GM21529 (cell line): ENCODE measurements around the gene CAMTA1.
"Not testable (repeated sequence)": the region's sequence is repeated elsewhere in the genome, so short reads cannot be mapped to it uniquely, and the experiment has no call there.

Experiments
- ATAC-seq: cut with Tn5 transposase; IDR thresholded peaks from one replicate; pipeline ENCODE4 v1.9.1; 2021; ENCODE audit not compliant: unreplicated experiment

The CAMTA1 gene

DNA sequence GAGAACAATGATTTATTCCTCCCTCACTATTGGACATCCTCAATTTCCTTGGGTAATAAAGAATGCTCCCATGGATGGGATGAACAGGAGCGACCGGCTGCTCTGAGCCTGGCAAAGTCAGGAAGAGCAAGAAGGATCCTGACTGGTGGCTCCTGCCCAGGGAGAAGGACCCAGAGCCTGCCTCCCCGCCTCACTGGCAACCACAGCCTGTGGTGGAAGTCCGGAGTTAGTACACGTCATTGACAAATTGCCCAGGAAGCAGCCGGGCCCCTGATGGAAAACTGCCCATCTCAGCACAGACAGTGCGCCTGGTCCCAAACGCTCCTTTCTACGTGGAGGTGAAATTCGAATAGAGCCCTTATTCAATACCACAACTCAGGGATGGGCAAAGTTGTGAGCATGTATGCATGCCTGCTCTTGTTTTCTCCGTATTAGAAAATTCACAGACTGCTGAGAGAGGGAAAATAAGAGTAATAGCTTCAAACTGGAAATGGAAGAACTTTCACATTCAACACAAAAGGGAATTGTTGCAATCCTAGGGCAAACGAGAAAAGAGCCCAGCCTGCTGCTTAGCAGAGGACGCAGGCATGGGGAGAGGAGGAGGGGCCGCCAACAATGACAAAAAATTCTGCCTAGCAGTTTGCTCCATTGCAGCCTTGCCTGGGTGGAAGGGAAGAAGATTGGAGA is 588.8 kb downstream of the CAMTA1 start:
- no peak for ATAC-seq

DNA sequence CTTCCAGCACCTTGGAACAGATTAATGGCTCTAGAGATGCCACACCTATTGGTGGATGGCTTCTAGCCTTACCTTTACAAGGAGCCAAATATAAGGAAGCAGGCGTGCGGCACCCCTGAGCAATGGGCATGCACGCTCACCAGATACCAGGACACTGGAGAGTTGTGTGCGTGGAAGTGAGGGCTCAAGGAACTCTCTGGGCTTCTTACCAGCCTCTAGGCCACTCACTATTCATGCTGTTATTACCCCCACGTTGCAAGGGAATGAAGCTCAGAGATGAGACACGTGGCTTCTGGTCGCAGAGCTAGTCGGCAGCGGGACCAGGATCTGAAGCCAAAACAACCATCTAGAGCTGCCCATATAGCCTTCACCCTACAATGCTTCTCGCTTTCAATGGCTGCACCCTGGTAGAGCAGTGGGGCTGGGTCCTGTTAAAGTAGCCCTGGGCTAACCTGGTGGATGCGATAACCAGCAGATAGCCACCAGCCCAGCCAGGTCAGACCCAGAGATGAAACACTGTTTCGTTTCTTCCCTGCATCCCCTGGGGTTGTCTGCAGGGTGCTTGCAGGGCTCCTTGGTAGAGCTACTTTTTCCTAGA is 589.4 kb downstream of the CAMTA1 start:
- no peak for ATAC-seq

DNA sequence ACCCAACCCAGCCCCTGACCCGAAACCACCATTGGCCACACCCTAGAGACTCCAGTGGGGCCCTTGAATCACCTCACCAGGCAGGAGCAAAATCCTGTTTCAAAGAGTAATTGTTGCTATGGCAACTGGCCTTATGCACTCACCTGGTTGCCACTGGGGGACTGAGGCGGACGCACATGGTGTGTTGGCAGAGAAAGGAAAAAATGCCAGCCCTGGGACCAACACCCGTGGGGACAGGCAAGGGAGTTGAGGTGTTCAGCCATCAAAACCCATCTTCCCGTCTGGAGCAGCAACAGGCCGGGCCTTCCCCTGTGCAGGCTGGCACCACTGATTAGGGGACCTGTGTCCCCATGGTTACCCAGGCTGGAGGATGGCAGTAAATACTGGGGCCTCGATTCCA is 590.1 kb downstream of the CAMTA1 start:
- no peak for ATAC-seq

DNA sequence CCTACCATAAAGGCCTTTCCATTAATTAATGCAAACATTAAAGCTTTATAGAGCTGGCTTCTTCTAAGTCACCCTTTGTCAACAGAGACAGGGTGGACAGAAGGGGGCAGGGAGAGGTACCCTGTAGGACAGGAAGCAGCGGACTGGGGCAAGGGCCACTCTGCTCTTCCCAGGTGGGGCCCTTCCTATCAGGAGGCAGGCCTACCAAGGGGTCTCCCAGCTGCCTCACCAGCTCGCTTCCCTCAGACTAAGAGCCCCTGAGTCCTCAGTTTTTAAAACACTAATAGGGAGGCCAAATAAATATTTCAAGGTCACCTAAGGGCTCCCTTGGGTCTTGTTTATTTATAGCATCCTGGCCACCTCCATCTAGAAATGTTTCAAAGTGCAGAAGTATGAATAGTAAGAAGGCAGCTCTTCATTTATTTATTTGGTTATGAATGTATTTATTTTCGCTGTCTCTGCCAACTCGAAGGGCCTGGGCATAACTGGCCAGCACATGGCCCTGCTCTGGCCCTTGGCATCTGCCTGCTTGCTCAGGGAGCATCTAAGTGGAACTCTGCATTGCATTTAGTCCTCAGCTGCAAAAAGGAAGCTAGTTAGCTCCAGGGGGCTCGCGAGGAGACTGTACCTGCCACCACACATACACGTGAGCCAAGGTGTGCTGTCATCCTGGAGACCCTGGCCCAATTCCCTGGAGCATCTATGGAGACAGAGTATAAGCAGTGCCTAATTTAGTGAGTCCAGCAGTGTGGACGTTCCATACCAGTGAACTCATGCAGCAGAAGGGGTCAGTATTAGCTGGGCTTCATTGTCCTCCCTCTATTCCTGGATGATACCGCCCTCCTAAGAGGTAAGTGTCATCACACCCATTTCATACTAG is 590.8 kb downstream of the CAMTA1 start:
- ATAC-seq = no peak

DNA sequence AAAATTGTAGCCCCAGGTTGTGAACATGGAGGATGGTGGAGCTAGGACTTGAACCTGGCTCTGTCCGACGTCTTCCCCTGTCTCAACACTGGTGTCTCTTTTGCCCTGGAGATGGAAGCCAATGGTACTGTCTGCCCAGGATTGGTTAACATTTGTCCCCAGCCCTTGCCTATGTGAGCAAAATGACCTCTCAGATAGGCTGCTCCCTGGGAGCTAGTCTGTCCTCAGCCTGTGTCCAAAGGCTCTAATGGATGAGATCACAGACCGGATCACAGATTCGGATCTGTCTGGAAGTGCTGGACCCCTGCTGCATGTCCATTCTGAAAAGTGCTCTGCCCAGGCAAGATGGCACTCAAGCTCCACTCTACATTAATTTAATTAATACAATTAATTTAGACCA is 591.4 kb downstream of the CAMTA1 start:
- no peak for ATAC-seq

DNA sequence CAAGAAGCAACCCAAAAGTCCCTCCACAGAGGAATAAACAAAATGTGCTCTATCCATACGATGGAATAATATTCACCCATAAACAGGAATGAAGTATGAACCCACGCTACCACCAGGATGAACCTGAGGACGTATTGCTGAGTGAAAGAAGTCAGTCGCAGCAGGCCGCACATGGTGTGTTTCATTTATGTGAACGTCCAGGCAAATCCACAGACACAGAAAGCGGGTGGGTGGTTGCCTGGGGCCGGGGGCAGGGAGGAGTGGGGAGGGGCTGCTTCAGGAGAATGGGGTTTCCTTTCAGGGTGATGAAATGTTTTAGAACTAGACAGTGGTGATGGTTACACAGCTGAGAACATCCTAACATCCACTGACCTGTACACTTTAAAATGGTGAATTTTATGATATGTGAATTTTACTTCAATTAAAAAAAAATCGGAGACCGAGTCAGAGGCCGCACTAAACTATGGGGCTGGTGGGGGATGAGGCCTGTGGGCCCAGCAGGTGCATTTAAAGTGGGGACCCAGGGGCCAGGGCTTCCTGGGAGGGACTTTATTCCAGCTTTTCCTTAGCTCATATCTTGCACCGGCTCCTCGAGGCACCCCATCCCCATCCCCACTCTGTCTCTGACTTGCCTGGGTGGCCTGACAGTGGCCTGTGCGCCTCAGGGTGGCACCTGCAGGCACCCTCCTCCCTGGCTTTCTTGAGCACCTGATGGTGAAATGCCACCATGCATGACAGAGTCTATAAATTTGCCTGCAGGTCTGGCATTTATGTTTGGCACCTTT is 593.3 kb downstream of the CAMTA1 start:
- ATAC-seq = no peak

DNA sequence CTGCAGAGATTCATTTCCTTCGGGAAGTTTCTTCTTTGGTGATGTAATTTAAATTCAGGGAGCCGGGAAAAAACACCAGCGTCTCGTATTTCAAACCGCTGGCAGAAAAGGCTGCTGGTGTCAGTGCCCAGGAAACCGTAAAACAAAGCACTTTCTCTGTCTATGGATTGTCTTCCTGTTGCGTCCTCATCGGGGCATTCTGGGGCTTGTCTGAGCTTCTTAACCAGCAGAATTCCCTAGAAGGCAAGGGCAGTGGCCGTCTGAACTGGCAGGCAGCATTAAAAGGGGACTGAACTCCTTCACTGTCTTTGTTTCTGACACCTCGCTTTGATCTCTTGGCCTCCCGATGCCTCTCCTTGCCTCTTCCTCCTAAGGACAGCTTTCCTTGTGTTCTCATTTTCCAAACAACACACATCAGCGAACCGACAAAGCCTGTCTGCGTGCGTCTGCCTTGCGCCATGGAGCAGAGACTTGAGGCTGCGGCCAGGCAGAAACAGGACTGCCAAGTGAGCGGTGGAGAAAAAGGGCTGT is 594.3 kb downstream of the CAMTA1 start:
- ATAC-seq = no peak

DNA sequence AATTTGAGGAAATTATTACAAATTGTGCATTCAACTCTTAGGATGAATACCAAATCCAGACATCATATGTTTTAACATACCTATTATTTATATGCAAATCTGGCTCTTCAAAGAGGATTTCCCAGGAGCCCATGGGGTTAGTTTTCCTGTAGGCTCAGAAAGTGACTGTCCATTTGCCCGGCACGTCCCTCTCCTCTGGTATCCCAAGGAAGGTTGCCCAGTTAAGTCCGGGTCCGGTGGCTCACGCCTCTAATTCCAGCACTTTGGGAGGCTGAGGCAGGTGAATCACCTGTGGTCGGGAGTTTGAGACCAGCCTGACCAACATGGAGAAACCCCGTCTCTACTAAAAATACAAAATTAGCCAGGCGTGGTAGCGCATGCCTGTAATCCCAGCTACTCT is 594.8 kb downstream of the CAMTA1 start:
- not testable (repeated sequence) for ATAC-seq

DNA sequence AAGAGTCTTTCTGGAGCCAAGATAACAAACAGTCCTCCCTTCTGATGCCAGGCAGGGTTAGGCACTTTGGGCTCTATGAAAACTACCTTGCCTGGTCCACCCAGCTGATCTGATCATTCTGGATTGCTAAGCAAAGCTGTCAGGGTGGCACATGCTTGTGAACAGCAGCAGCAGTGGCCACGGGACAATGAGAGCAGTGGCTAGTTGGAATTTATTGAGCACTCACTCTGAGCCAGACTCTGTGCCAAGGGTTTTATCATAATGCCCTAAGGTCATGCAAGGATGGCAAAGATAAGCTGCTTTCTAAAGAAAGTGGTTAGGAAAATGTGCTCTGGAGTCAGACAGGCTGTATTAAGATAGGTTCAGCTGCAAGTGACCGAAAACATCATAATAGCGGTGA is 595.5 kb downstream of the CAMTA1 start:
- no peak for ATAC-seq

DNA sequence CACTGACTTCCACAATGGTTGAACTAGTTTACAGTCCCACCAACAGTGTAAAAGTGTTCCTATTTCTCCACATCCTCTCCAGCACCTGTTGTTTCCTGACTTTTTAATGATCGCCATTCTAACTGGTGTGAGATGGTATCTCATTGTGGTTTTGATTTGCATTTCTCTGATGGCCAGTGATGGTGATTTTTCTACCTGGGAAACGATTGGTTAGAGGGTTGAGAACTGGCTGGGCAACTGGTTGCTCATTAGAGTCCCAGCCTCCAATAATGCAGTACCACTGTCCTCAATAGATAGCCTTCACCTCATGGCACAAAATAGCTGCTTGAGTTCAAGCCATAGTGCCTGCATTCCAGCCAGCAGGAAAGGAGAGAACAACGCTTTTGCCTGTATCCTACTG is 596.5 kb downstream of the CAMTA1 start:
- not testable (repeated sequence) for ATAC-seq

DNA sequence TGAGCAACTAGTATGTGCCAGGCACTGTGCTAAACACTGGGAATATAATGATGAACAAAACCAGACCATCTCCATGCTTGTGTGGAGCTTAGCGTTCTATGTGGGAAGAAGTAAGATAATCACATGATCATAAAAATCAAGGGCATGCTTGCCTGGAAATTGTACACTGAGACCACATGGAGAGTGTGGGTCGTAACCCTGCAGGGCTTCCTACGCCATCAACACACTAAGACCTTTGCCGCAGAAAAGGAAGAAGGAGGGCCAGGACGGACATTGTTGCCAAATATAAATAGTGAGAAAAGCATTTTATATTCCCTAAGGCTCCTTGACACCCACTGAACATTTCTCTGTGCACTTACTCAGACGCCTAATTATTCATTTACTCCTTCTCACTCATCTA is 597.7 kb downstream of the CAMTA1 start:
- ATAC-seq = no peak

DNA sequence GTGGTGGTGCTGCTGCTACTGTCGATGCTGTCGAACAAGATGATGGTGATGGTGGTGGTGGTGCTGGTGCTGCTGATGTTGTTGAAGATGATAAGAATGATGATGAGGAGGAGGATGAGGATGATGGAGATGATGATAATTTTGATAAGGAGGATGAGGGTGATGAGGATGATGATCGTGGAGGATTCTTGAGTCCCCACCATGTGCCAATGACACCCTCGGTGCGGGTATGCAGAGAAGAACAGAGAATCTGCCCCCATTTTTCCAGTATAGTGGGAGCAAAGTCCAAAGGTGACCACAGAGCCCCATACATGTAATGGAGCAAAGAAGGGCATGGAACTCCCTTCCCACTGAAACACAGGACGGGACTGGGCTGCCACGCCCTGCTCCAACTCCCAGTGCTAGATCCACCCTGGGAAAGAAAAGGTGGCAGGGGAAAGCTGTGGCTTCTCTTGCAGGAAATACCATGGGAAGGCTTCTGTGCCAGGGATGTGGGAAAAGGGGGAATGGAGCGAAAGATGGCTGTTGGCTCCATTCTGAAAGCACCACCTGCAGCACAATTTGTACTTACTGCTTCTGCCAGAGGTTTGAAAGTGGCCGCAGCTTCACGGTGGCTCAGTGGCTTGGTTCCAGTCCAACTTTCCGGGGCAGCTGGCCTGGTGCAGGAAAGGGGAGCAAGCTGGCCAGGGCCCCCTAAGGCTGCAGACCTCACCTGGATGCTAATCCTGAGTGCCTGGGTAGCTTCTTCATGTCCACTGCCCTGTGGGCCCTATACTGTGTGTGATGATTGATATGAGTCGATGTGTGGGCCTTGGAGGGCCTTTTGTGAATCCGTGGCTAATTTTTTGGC is 598.6 kb downstream of the CAMTA1 start:
- ATAC-seq = no peak

DNA sequence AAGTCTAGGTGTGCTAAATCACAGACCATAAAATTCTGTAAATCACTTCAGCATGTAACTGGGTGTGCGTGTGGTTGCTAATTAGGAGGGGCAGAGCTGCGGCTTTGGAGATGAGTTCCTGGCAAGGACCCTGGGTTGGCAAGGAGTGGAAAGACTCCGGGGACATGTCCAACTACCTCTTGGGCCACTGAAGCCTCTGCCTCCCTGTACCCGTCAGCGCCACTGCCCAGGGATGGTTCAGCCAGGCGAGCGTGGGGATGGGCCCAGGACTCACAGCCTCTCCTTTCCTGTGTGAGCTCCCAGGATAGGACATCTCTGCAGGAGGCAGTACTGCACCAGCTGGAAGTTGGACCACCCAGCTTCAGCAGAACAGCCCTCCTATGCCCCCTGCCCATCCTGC is 599.4 kb downstream of the CAMTA1 start:
- ATAC-seq = no peak

DNA sequence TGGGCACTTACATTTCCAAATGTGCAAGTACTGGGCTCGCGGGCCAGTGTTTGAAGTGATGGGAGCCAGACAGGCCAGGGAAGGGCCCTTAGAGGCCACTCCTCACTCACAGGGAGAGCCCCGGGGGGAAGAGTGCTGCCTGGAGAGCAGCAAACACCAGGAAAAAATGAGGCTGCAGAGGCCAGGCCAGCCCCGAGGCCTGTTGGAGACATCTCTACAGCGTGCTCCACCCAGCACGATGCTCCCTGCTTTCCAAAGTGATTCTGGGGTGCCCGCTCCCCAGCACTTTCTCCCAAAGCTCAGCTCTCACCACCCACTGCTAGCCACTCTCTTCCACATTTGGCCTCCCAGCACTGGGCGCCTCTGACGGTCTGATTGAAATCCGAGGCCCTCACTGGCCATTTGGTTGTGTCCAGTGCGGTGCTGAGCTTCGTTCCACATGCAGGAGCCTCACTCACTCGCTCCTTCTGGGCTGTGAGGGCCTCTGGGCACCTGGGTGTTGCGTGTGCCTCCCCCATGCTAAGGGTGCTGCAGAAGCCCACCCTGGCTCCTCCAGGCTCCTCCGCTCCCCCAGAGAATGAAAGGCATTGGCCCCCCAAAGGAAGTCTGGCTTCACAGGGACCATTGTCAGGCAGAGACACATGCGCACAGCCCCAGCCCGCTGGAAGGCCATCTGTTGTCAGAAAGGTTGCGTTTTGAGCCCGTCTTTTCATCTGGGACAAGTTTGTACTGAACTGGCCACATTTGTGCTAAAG is 600.4 kb downstream of the CAMTA1 start:
- ATAC-seq = no peak

DNA sequence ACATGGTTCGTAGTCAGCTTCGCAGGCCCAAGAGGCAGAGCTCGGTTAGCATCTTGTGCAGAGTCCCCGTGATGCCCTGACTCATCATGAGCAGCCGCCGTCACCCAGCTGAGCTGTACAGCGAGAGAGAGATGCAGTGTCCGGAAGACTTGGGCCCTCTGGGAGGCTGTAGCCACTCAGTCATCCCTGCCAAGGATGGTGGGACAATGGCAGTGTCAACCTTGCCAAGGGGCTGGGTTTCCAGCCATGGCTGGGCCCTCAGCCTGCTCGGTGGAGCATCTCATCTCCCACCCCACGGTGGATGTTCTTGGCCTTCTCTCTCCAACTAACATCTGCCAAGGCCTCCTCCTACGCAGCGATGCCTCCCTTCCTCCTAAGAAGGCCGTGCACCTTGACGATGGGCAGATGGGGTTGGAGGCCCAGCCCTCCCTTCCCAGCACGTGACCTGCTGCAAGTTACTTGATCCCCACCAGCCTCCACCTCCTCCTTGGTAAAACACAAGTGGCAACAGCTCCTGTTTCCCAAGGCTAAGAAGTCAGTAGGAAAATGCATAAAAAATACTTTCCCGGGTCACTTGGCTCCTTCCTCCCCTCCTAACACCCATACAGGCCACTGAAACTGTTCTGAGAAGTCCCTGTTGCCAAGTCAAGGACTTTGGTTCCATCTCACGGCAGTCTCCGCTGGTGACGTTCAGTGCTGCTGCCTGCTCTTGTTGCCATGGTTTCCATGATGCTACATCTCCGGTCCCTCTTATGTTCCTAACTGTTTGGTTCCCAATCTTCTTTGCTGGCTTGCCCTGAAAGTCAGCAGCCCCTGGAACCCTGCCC is 601.2 kb downstream of the CAMTA1 start:
- no peak for ATAC-seq

DNA sequence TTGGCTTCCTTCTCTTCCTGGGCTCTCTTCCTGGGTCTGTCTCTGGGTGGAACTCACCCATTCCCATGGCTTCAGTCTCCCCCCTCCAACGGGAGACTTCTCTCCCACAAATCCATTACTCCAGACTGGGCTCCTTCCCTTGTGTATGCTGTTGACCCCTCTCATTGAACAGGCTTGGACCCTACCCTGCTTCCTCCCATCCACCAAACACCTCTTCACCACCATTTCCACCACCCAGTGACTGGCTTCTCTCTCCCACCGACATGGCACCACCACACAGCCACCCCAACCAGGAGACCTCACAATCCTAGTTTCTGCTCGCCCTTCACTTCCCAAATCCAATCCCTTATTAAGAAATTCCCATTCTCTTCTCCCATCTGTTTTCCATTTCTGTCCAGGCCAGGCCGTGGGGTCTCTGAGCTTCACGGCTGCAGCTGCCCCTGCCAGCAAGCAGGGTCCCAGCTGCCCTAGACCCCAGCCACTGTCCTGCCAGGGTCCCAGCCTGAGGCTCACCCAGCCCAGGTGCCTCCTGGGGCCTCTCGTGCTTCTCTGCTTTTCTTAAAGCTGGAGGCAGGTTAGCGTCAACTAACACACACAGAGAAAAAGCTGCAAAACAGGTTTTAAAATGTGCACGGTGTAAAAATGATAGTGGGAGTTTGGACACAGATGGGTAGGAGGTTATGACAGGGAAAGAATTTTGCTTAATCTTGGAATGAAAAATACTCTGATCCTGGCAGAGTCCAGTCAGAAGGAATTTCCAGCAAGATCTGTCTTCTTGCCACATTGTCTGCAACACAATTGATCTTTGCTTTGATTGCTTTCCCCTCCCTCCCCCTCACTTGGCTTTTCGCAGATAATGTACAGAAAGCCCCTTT is 602.0 kb downstream of the CAMTA1 start:
- ATAC-seq = no peak

DNA sequence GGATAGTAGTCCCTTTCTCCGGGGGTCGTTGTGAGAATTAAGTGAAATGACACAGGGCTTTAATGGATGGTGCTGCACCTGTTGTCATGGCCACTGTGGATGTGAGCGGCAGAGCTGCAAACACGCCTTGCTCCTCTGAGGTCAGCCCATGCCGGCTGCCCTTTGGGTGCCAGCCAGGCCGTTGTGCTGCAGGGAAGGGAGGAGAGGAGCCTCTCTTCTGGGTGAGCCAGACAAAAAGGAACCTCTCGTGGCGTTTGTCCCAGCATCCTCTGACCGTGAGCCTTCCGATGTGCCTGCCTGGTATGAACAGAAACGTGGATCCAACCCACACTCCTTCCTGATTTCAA is 602.9 kb downstream of the CAMTA1 start:
- ATAC-seq = no peak
